Measurements from ENCODE around the gene SMAP2.

The SMAP2 gene

GRCh38 chr1:40409467-40409866, 35.9 kb downstream of the SMAP2 start:
- no peak for TF ChIP-seq CTCF (IDR thresholded peaks at IDR 0.05)
- intact Hi-C loops (cut with DNase I; ENCODE audit: low total_unique reads), result loop anchor here (5.0 to 10.0 kb wide), 2 partner anchors 65 to 262 kb away; no protein-coding TSS in a partner anchor
- Histone ChIP-seq H3K36me3 (peaks cover 9 to 43% (median 40%) of the 10 kb centered on the region in 3 donors), H3K27ac (no peak overlapping the region), H3K4me1 (peaks cover 0 to 4% (median 0%) of the 10 kb centered on the region in 4 donors), H3K4me3 (no peak overlapping the region), H3K27me3 (no peaks in the 10 kb centered on the region), H3K9me3 (no peaks in the 10 kb centered on the region)
- no peak for DNase-seq

- H3K36me3 ChIP-seq, result peaks cover 16 to 59% (median 57%) of the 10 kb centered on the region in 3 donors
- no peaks in the 10 kb centered on the region for H3K4me1 ChIP-seq
- intact Hi-C loops (cut with DNase I; ENCODE audit: low total_unique reads), result no loop called here
- H3K27ac ChIP-seq, result no peak overlapping the region
- no peak overlapping the region for H3K4me3 ChIP-seq
- no peak for TF ChIP-seq CTCF (IDR thresholded peaks at IDR 0.05)
- no peaks in the 10 kb centered on the region for H3K9me3 ChIP-seq
- DNase-seq, result no peak
- H3K27me3 ChIP-seq, result no peaks in the 10 kb centered on the region
Measured at GRCh38 chr1:40411294-40411693, 37.8 kb downstream of the SMAP2 start.

- Histone ChIP-seq H3K4me3 (no peak overlapping the region), H3K9me3 (no peaks in the 10 kb centered on the region), H3K27ac (no peak overlapping the region), H3K36me3 (peaks cover 21 to 64% (median 62%) of the 10 kb centered on the region in 3 donors), H3K27me3 (no peaks in the 10 kb centered on the region), H3K4me1 (no peaks in the 10 kb centered on the region)
- intact Hi-C loops (cut with DNase I; ENCODE audit: low total_unique reads), result no loop called here
- TF ChIP-seq CTCF (IDR thresholded peaks at IDR 0.05), result no peak
- DNase-seq, result no peak
Measured at GRCh38 chr1:40411843-40412242, 38.3 kb downstream of the SMAP2 start.

- H3K4me3 ChIP-seq, result no peak overlapping the region
- H3K27me3 ChIP-seq, result no peaks in the 10 kb centered on the region
- H3K4me1 ChIP-seq, result no peaks in the 10 kb centered on the region
- intact Hi-C loops (cut with DNase I; ENCODE audit: low total_unique reads), result no loop called here
- TF ChIP-seq CTCF (IDR thresholded peaks at IDR 0.05), result no peak
- H3K36me3 ChIP-seq, result peaks cover 37 to 79% (median 73%) of the 10 kb centered on the region in 3 donors
- no peak for DNase-seq
- H3K9me3 ChIP-seq, result no peaks in the 10 kb centered on the region
- no peak overlapping the region for H3K27ac ChIP-seq
Measured at GRCh38 chr1:40413527-40414252, 40.2 kb downstream of the SMAP2 start.

- intact Hi-C loops (cut with DNase I; ENCODE audit: low total_unique reads), result no loop called here
- peaks cover 37 to 78% (median 78%) of the 10 kb centered on the region in 3 donors for H3K36me3 ChIP-seq
- no peak overlapping the region for H3K27ac ChIP-seq
- no peak for DNase-seq
- H3K4me1 ChIP-seq, result no peaks in the 10 kb centered on the region
- no peak for TF ChIP-seq CTCF (IDR thresholded peaks at IDR 0.05)
- H3K4me3 ChIP-seq, result no peak overlapping the region
- H3K9me3 ChIP-seq, result no peaks in the 10 kb centered on the region
- no peaks in the 10 kb centered on the region for H3K27me3 ChIP-seq
Measured at GRCh38 chr1:40414331-40414730, 40.8 kb downstream of the SMAP2 start.
